GM21447 (cell line): ENCODE results near the gene BMP3.

Experiments used
- ATAC-seq: cut with Tn5 transposase; IDR thresholded peaks from one replicate; pipeline ENCODE4 v1.9.1; 2021; ENCODE audit not compliant: unreplicated experiment

BMP3 gene

DNA sequence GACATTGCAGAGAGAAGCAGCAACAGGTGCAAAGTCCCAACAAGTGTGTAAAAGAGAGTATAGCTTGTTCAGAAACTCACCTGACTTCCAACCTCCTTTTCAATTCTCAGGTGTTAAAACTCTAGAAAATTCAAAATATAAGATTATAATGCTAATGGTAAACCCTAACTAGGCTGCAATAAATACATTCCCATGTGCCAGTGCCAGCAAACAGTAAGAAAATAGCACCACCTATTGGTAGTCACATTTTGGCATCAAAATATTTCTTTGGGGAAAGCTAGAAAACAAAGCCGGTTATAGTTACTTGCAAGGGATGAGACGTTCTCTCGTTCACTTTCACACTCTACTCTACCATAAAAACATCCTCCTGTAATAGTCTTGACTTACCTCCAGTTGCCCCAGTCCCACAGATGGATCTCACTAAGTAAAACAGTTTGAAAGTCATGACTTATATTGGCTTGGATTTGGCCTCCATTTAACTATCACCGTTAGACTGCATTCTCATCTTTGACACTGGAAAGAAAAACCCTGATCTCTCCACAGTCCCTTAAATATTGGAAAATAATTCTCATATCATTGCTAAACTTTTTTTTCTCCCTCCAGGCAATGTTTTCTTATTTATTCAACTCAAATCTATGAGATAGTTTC, 9.6 kb downstream of the BMP3 start:
- no peak for ATAC-seq

DNA sequence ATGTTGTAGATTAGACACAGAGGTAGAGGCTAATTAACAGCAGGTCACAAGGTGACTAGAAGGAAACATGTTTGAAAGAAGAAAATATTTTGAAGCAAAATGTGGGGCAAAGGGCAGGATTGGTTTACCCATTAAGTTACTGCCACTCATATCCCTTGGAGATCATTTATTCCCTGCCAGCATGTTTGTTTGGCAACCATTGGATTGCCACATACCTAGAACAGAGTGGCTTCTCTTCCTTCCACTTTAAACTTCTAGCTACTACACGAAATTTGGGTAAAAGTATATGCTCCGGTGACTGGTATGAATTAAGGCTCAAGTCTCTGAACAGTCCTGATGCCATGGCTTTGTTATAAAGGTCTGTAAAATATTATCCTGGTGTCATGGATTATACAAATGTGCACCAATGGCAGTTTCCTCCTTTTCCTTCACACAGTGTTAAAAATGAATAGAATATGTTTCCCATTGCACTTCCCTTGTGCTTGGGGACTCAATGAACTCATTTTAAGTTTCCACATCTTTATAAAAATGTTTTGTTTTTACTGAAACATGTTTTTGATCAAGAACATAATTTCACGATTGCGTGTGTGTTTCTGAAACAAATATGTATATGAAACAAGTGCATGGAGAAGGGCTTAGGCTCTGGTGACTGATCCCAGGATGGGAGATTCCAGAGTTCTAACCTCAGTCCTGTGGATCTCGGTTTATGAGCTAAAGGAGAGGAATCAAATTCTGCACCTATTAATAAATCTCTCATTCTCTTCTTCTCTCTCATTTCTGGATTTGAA, 12.3 kb downstream of the BMP3 start:
- no peak for ATAC-seq

DNA sequence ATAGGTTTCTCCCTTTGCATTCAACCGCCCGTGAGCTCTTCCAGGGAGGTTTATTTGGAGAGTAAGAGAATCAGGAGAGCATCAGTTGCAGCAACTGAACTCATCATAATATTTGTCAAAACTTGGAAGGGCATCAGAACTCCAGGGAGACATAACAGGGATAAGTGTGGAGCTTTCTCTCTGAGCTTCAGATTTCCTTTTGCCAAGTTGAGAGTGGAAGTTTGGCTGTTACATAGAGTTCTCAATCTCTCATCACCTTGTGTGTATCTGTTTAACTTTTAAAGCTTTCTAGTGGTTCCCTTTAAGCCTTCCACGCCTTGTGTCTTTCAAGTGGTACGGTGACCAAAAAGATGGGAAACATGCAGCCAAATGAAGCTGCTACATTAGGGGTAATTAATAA, 18.8 kb downstream of the BMP3 start:
- ATAC-seq: no peak

DNA sequence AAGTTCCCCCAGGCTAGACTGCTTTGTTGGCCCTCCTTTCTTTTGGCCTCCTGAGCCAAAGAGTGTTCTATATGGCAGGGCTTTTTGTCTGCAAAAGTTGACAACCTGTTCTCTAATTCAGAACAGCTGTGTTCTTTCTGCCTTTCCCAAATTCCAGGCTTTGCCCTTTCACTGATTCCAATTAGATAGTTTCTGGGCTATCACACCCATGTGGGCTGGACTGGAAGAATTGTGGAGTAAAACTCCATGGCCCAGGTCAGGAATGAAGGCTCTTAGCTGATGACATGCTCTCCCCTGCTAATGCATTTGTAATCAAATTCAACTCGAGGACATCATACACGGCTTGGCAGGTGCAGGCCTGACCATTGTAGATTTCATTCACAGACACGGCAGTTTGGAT, 19.4 kb downstream of the BMP3 start:
- no peak for ATAC-seq

DNA sequence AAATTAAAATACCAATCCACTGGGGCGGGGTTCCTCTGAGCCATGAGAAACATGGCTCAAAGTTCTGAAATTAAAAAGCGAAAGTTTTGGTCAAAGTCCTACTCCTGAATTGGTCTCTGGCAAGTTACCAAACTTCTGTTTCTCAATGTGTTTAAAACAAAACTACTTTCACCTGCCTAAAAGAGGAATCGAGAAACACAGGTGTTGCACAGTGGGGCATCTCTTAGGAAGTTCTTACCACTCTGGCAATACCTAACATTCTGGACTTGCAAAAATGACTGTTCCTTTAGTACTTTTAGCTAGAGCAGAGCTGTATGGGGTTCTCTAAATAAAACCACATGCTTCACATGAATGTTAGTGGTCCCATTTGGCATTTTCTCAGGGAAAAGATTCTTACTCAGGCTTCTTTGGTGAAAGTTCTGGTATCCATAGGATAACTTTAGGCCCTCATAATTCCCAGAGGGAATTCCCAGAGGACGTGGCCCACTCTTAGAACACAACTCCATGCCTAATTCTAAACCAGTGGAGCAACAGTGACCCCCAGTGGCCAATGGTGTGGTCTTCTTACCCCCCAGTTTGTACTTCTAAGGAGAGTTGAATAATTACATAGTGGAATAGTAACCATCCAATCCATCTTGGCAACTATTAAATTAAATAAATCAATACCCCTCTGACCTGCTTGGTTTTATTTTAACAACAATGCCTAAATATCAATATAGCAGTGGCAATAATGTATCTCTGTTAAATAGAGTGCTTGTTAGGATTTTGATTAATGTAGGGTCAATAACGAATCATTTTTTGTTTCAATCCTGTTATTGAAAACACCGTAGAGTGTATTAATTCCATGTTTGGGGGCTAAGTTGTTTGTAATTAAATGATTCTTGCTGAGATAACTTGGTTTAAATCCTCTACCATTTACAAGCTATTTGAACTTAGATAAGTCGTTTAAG, 21.9 kb downstream of the BMP3 start:
- peak; percentile 99 for ATAC-seq

DNA sequence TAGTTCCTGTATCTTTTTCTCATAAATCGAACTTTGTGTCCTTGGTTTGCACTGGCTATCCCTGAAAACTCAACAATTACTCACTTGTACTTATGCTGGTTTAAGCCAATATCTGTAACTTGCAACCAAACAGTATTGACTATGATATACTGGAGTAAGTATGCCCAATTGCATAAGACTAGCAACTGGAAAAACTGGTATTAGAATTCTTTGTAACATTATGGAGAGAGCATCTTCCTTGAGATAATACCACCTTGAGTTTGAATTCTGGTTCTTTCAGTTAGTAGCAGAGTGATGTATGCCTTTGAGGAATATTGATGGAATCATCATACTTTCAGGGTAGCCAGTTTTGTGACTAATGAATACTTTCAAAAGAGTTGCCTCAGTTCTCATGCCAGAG, 28.1 kb downstream of the BMP3 start:
- no peak for ATAC-seq

DNA sequence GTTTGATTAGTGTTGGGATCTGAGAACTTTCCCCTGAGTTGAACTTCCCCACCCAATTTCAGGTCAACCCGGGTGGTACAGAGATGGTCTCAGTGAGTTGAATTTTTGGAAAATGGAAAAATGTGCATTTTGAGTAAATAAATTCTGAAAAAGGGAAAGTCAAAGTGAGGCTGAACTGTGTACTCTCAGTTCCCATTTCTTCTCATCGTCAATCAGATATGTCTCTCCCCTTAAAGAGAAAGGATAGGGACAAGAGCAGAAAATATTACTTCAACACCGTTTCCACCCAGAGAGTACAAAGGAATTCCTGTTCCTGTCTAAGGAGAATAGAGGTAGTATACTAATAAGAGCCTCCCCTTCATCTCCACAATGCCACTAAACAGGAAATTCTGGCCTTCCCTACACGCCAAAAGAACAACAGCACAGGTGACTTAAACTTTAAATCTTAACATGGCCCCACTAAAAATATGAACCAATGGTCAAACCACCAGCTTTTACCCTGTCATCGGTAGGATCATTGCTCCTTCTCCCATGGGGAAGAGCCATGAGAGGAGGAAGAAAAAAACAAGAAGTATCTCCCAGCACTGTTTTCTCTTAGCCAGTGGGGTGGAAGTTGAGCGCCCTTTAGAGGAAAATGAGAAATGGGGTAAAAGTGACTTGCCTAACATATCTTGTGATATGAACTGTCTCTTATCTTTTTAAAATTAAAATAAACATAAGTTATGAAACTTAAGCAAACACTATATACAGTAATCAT, 30.3 kb downstream of the BMP3 start:
- no peak for ATAC-seq

DNA sequence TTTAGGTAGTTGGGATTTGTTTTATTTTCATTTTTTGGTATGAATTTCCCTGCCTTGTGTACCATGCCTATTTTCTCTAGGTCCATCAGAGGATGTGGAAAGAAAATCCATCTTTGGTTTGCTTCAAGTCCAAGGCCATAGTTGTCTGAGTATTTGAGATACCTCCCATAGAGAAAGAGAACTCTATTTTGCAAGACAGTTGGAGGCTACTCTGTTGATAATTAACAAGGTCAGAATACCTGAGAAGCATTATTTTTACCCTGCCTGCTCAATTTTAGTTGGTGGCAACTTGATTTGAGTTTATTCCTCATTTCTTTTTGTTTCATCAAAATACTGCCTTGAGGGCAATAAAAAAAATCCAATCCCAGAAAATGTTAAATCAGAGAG, 30.8 kb downstream of the BMP3 start:
- ATAC-seq: no peak

DNA sequence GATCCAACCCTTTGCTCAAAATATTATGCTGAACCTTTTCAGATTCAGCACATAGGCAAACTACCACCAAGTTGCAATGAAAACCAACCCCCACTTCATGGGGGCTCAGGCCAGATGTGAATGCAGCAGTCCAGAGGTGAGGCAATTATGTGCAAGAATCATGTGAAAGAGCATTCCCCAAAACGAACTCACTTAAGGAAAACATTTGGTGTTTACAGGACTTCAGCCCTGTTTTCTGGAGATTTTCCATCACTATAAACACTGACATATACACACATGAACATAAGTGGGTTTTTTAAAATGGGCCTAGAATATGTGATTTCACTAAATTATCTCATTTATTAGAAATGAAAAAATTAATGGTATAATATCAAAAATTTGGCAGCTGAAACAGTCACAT, 31.5 kb downstream of the BMP3 start:
- ATAC-seq: no peak

DNA sequence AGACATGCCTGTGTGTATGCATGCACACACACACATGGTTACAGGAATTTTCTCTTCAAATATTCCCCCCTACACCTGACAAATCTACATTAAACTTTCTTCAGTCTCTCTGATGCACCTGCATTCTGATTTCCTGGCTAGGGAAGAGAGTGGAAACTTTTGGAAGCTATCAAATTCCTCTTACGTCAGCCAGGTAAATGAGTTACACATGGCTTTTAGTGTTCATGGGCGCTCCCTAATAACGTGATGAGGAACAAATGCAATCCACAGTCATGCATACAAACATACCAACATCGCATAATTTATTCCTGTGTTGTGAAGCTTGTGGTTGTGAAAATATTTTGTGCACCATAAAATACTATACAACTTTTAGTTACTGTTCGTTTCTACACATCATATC, 34.9 kb downstream of the BMP3 start:
- no peak for ATAC-seq

DNA sequence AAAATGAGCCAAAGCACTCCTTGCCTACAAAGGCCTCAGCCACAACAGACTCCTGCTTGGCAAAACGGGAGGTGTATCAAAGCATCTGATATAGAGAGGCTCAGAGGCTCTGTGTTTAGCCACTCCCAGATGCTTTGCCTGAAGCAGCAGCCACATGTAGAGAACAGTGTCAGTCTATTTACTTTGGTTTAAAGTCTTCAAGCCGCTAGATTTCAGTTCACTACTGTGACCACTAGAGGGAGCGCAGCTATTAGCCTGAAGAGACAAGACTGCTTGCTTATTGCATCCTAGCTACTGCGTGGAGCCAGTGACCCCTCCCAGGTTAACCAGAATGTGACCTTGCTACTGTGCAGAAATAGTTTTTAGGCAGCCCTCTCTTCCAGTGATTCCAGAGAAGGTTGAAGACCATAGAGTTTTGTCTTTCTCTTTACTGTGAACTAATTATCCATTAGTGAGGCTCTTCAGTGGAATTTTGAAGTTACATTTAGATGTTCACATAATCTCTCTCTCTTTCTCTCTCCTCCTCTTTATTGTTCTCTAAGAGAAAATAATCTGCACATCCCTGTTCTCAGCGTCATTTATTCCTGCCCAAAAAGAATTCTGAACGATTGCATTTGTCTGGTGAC, 39.3 kb downstream of the BMP3 start:
- peak; percentile 94 for ATAC-seq

DNA sequence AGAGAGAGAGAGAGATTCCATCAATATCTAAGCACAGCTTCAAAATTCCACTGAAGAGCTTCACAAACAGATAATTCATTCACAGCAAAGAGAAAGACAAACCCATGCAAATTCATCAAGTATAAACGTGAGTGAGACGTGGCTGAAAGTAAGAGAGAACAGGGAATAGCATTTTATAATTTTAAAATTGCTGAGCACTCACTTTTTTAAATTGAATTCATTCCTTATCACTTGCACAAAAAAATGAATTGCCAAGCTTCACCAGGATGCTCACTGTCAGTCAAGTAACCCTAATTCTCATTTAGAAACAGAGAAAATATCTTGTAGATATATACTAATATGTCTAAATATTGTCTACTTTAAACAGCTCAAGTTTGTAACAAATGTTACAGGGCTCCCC, 40.5 kb downstream of the BMP3 start:
- ATAC-seq: no peak

DNA sequence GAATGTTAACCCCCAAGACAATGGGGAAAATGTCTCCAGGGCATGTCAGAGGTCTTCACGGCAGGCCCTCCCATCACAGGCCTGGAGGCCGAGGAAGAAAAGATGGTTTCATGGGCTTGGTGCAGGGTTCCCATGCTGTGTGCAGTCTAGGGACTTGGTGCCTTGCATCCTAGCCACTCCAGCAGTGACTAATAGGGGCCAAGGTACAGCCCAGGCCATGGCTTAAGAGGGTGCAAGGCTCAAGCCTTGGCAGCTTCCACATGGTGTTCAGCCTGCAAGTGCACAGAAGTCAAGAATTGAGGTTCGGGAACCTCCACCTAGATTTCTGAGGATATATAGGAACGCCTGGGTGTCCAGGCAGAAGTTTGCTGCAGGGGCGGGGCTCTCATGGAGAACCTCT, 50.6 kb downstream of the BMP3 start:
- ATAC-seq: no peak

DNA sequence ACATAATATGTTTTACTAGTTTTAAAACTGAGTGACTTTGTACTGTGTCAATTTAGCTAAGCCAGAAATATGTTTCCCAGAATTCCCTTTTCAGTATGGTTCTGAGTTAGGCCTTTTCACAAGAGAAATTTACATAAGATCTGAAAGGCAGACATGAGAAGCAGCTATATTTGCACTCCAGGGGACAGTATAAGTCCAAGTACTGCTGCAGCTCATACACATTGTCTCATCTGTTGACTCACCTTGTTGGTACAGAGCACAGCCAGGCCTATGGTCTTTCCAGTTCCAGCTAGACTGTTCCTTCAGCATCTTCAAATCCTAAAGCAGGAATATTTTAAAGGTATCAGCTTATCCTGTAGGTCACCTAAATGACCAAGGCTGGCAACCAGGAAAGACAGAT, 53.5 kb downstream of the BMP3 start:
- no peak for ATAC-seq

DNA sequence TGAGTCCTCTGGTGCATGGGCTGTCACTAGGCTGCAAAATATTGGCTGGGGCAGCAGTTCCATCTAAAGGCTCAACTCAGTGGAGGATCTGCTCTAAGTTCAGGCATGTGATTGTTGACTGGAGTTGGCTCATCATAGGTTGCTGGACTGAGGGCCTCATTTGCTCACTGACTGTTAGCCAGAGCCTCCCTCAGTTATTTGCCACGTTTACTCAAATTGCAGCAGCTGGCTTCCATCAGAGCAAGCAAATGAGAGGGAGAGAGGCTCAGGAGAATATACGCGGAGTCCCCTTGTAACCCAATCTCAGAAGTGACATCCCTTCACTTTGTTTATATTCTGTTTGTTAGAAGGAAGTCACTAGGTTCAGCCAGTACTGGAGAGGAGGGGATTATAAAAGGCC, 54.1 kb downstream of the BMP3 start:
- no peak for ATAC-seq

DNA sequence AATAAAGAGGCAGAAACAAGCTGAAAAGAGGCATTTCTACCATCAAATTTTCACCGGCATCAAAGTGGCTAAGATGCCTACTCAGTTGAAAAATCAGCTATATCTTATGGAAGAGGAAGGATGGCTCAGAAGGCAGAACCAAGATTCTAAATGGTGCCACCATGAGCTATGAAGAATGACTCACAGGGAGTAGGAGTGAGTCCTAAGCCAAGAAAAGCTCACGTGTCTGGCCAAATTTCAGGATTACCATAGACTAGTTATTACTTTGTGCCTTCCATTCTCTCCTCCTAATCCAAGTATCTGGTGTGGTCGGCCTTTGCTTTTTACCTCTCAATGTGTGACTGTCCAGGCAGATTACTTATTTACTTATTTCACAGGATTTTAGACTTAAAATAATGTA, 54.8 kb downstream of the BMP3 start:
- no peak for ATAC-seq

DNA sequence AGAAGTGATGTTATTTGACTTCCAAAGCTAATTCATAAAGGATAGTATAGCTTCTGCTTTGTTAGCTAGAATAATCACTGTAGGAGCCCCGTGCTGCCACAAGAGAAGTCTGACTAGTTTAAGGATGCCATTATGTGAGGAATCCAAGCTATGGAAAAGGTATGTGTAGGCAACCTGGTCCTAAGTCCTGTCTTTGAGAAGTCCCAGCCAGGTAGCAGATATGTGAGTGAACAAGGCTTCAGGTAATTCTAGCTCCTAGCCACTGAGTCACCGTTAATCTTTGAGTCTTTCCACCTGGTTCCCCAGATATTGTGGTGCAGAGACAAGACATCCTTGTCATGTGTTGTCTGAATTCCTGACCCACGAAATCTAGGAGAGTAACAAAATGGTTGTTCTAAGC, 55.5 kb downstream of the BMP3 start:
- ATAC-seq: no peak

DNA sequence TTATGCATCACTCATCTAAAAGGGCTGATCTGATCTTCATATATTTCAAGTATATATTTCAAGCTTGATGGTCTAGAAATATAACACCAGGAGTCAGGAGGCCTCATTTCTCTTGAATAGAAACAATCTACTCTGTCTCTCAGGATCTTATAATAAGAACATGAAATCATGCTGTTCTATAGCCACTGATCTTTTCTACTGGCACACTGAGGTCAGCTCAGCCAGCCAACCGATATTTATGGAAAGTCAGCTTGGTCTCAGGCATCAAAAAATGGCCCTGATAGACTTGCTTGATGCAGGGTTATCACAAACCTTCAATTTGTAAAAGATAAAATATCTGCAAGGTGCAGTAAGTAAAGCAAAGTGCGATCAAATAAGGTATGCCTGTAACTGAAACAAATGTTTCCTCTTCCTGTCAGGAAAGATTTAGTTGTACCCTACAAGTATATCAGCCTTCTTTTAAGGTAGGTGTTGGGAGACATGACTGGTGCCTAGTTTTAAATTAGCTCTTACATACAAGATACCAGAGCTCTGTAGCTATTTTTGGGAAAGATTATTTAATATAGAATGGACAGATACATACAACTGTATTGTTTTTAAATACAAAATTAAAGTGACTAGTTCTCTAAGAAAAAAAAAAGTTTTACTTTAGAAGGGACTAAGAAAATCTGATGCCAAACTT, 63.4 kb downstream of the BMP3 start:
- no peak for ATAC-seq

DNA sequence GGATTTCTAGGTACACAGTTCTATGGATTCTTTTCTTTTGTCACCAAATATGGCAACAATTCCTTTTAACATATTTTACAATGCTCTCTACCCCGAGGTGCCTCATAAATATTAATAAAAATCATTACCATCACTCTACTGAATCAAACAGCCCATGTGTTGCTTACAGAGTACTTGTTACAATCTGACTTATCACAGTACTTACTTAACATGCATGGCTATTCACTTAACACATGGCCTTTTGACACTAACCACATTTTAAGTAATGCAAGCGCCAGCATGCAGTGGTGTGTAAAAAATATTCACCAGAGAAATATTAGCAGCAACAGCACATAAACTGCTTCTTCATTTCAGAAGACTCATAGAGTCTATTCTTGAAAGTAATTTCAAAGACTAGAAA, 64.9 kb downstream of the BMP3 start:
- no peak for ATAC-seq

DNA sequence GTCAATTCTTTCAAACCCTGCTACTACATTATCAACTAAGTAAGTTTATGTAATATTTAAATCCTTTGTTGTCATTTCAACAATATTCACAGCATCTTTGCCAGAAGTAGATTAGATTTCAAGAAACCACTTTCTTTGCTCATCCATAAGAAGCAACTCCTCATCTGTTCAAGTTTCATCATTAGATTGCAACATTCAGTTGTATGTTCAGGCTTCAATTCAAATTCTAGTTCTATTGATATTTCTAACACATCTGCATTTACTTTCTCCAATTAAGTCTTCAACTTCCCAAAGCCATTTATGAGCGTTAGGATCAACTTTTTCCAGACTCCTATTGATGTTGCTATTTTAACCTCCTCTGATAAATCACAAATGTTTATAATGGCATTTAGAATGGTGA, 66.1 kb downstream of the BMP3 start:
- ATAC-seq: no peak
